Liver (tissue), 9 donors: ENCODE results near the gene ANKEF1. TPM values are rescaled to one million over a fixed set of nuclear protein-coding genes. Genes with fewer than 3 reads are reported as not detected.

ENCODE experiments used
- DNase-seq: peaks from one replicate; pipeline ENCODE4 v3.0.0-alpha.2; 2017; ENCODE audit warnings: low spot score
- H3K27ac ChIP-seq, 2 donors: one replicate each; pipeline ENCODE4 v1.7.0; 2013; ENCODE audit warnings: inconsistent platforms in 2 of 2, low read length in 2 of 2, control low read depth in 1 of 2, low read depth in 1 of 2, mild to moderate bottlenecking in 1 of 2
- H3K27me3 ChIP-seq, 4 donors: one replicate each; pipeline versions ENCODE4 v1.6.1 to v1.7.0; 2013; ENCODE audit warnings: low read length in 3 of 4, inconsistent platforms in 1 of 4, mild to moderate bottlenecking in 1 of 4, moderate library complexity in 1 of 4; ENCODE audit not compliant: control insufficient read depth in 4 of 4, insufficient read depth in 4 of 4
- H3K36me3 ChIP-seq, 4 donors: one replicate each; pipeline versions ENCODE4 v1.6.1 to v1.7.0; 2013; ENCODE audit warnings: low read length in 3 of 4, mild to moderate bottlenecking in 3 of 4, low read depth in 1 of 4, moderate library complexity in 1 of 4; ENCODE audit not compliant: control insufficient read depth in 4 of 4, insufficient read depth in 3 of 4
- H3K4me1 ChIP-seq, 4 donors: one replicate each; pipeline versions ENCODE4 v1.6.1 to v1.7.0; 2013; ENCODE audit warnings: low read length in 3 of 4, mild to moderate bottlenecking in 3 of 4, moderate library complexity in 1 of 4; ENCODE audit not compliant: control insufficient read depth in 4 of 4, insufficient read depth in 4 of 4
- H3K4me3 ChIP-seq, 3 donors: one replicate each; pipeline versions ENCODE4 v1.6.1 to v1.7.0; 2013; ENCODE audit warnings: low read length in 3 of 3, control low read depth in 1 of 3, low read depth in 1 of 3, mild to moderate bottlenecking in 1 of 3
- H3K9ac ChIP-seq, 2 donors: one replicate each; pipeline ENCODE4 v1.7.0; 2013; ENCODE audit warnings: low read length in 2 of 2, mild to moderate bottlenecking in 2 of 2, moderate library complexity in 2 of 2, control low read depth in 1 of 2, low read depth in 1 of 2
- H3K9me3 ChIP-seq, 4 donors: one replicate each; pipeline versions ENCODE4 v1.6.1 to v1.7.0; 2013; ENCODE audit warnings: low read length in 3 of 4; ENCODE audit not compliant: control insufficient read depth in 4 of 4
- CTCF ChIP-seq: fragments of 150-350 bp; IDR thresholded peaks from 2 replicates; pipeline ENCODE4 v1.5.1; 2017; ENCODE audit warnings: improper control_type of control experiment, low read depth, low read length; ENCODE audit not compliant: missing input control
- EGR1 ChIP-seq, 2 donors: IDR thresholded peaks; 2 replicates each; pipeline ENCODE4 v1.6.1; 2016 to 2018; ENCODE audit warnings: antibody characterized with exemption in 2 of 2, low read depth in 2 of 2
- FOXA1 ChIP-seq: IDR thresholded peaks from 2 replicates; pipeline ENCODE4 v1.6.1; 2016; ENCODE audit warnings: antibody characterized with exemption
- FOXA2 ChIP-seq: IDR thresholded peaks from 2 replicates; pipeline ENCODE4 v1.6.1; 2016; ENCODE audit warnings: antibody characterized with exemption
- GABPA ChIP-seq, 2 donors: IDR thresholded peaks in 1 of 2; conservative IDR thresholded peaks in 1 of 2; 2 replicates each; pipeline ENCODE4 v1.6.1; 2016; ENCODE audit warnings: antibody characterized with exemption in 2 of 2, mild to moderate bottlenecking in 1 of 2, moderate library complexity in 1 of 2
- HNF4A ChIP-seq, 2 donors: conservative IDR thresholded peaks; 2 replicates each; pipeline ENCODE4 v1.6.1; 2016; ENCODE audit warnings: antibody characterized with exemption in 2 of 2, mild to moderate bottlenecking in 2 of 2
- HNF4G ChIP-seq: IDR thresholded peaks from 2 replicates; pipeline ENCODE4 v1.6.1; 2016; ENCODE audit warnings: antibody characterized with exemption
- JUND ChIP-seq, 2 donors: IDR thresholded peaks; 2 replicates each; pipeline ENCODE4 v1.6.1; 2016; ENCODE audit warnings: antibody characterized with exemption in 2 of 2
- MAX ChIP-seq: IDR thresholded peaks from 2 replicates; pipeline ENCODE4 v1.6.1; 2016; ENCODE audit warnings: antibody characterized with exemption
- NR2F2 ChIP-seq: IDR thresholded peaks from 2 replicates; pipeline ENCODE4 v1.6.1; 2016; ENCODE audit warnings: antibody characterized with exemption
- RAD21 ChIP-seq, 2 donors: IDR thresholded peaks; 2 replicates each; pipeline ENCODE4 v1.6.1; 2016; ENCODE audit warnings: antibody characterized with exemption in 2 of 2, mild to moderate bottlenecking in 2 of 2
- REST ChIP-seq: IDR thresholded peaks from 2 replicates; pipeline ENCODE4 v1.6.1; 2016; ENCODE audit warnings: antibody characterized with exemption, mild to moderate bottlenecking
- RXRA ChIP-seq, 2 donors: IDR thresholded peaks; 2 replicates each; pipeline ENCODE4 v1.6.1; 2017 to 2018; ENCODE audit warnings: antibody characterized with exemption in 2 of 2, mild to moderate bottlenecking in 1 of 2
- YY1 ChIP-seq: IDR thresholded peaks from 2 replicates; pipeline ENCODE4 v1.6.1; 2016; ENCODE audit warnings: antibody characterized with exemption, mild to moderate bottlenecking
- ZBTB33 ChIP-seq: IDR thresholded peaks from 2 replicates; pipeline ENCODE4 v1.6.1; 2016; ENCODE audit warnings: antibody characterized with exemption
- WGBS: extraction: QIAGEN DNeasy Blood & Tissue Kit; methylation state at CpG from one replicate; pipeline ENCODE4 v1.1.7; 2013; 5-methylcytosine and 5-hydroxymethylcytosine counted together
- polyA plus RNA-seq, 2 donors: library from polyadenylated mRNA; stranded (reverse) in 1 of 2; unstranded in 1 of 2; fragments of 200-250 nt in 1 of 2; fragments of >200 nt in 1 of 2; fragmentation: Nextera tagmentation in 1 of 2; extraction: Ambion mirVana in 1 of 2; gene quantifications; one replicate each; pipeline versions ENCODE4 v1.2.1 to v1.2.3, GENCODE V29; 2013 to 2015
- total RNA-seq, 2 donors: library from RNA; depleted of rRNA; stranded (reverse); fragments of >200 nt; gene quantifications; one replicate each; pipeline ENCODE4 v1.2.3, GENCODE V29; 2014
- donor health status: healthy.
- donor health status: healthy.
- donor health status: healthy.
- donor health status: healthy.
- donor health status: healthy.

ANKEF1 gene
- total and polyA plus RNA-seq, 4 donors = 1.6 to 5.1 (median 2.6) TPM

GRCh38 chr20:10020937-10021336, 13.8 kb upstream of the ANKEF1 start:
- no peaks in the 10 kb centered on the region for H3K4me1 ChIP-seq
- no peak overlapping the region for H3K27ac ChIP-seq
- H3K27me3 ChIP-seq = no peaks in the 10 kb centered on the region
- H3K36me3 ChIP-seq = no peaks in the 10 kb centered on the region
- H3K9me3 ChIP-seq = no peaks in the 10 kb centered on the region
- no peak for DNase-seq
- H3K4me3 ChIP-seq = no peak overlapping the region
- WGBS = 46% methylated on average over 2 of the region's 2 CpGs
- no peak overlapping the region for H3K9ac ChIP-seq
- TF ChIP-seq JUND (IDR thresholded peaks at IDR 0.05) = no peak
- TF ChIP-seq EGR1 (IDR thresholded peaks at IDR 0.05; ENCODE audit: low read depth in 2 of 2) = no peak
- TF ChIP-seq REST = no peak
- TF ChIP-seq FOXA1 = no peak

GRCh38 chr20:10022625-10023024, 12.2 kb upstream of the ANKEF1 start:
- no peak overlapping the region for H3K4me3 ChIP-seq
- no peaks in the 10 kb centered on the region for H3K9me3 ChIP-seq
- DNase-seq = no peak
- 90% methylated on average over 2 of the region's 2 CpGs for WGBS
- TF ChIP-seq RAD21 (IDR thresholded peaks at IDR 0.05) (no peak), HNF4A (conservative IDR thresholded peaks at IDR 0.05) (no peak), NR2F2 (no peak), CTCF (no peak), MAX (no peak), RXRA (IDR thresholded peaks at IDR 0.05) (no peak), YY1 (no peak), FOXA1 (no peak), JUND (IDR thresholded peaks at IDR 0.05) (no peak), FOXA2 (no peak), REST (no peak), EGR1 (IDR thresholded peaks at IDR 0.05; ENCODE audit: low read depth in 2 of 2) (no peak), GABPA (IDR thresholded peaks at IDR 0.05 in 1 of 2, conservative IDR thresholded peaks at IDR 0.05 in 1 of 2) (no peak), HNF4G (no peak), ZBTB33 (no peak)
- no peak overlapping the region for H3K9ac ChIP-seq
- H3K36me3 ChIP-seq = no peaks in the 10 kb centered on the region
- no peak overlapping the region for H3K27ac ChIP-seq
- no peaks in the 10 kb centered on the region for H3K4me1 ChIP-seq
- no peaks in the 10 kb centered on the region for H3K27me3 ChIP-seq
